HepG2 (cell line): ENCODE results near the gene FAF2. TPM values are rescaled to one million over a fixed set of nuclear protein-coding genes. Genes with fewer than 3 reads are reported as not detected.

Experiments
- AHDC1 ChIP-seq: sonication (generic); formaldehyde crosslinking; IDR thresholded peaks from 2 replicates; pipeline ENCODE4 v1.5.1; 2020; ENCODE audit warnings: mild to moderate bottlenecking, missing genetic modification reagents, borderline replicate concordance
- ARNT2 ChIP-seq: sonication (generic); formaldehyde crosslinking; IDR thresholded peaks from 2 replicates; pipeline ENCODE4 v1.8.0; 2022; ENCODE audit warnings: mild to moderate bottlenecking, low read depth, missing genetic modification reagents, moderate library complexity
- CEBPG ChIP-seq: IDR thresholded peaks from 2 replicates; pipeline ENCODE4 v1.6.1; 2016
- CTCF ChIP-seq: sonication (generic); formaldehyde crosslinking; IDR thresholded peaks from 2 replicates; pipeline ENCODE4 v1.5.0; 2020; ENCODE audit warnings: mild to moderate bottlenecking, missing genetic modification reagents, moderate library complexity
- FOXK1 ChIP-seq: sonication (generic); formaldehyde crosslinking; IDR thresholded peaks from 2 replicates; pipeline ENCODE4 v1.4.0; 2020; ENCODE audit warnings: low read depth, missing genetic modification reagents, borderline replicate concordance
- SPEN ChIP-seq: sonication (generic); formaldehyde crosslinking; IDR thresholded peaks from 2 replicates; pipeline ENCODE4 v1.5.1; 2020; ENCODE audit warnings: low read depth, mild to moderate bottlenecking, missing genetic modification reagents
- TEAD2 ChIP-seq: sonication (generic); formaldehyde crosslinking; IDR thresholded peaks from 2 replicates; pipeline ENCODE4 v1.9.0; 2021; ENCODE audit warnings: missing genetic modification reagents
- ZBTB46 ChIP-seq: sonication (generic); formaldehyde crosslinking; IDR thresholded peaks from 2 replicates; pipeline ENCODE4 v1.4.0; 2020; ENCODE audit warnings: mild to moderate bottlenecking, missing genetic modification reagents, borderline replicate concordance
- ZNF10 ChIP-seq: sonication (generic); formaldehyde crosslinking; IDR thresholded peaks from 2 replicates; pipeline ENCODE4 v1.4.0; 2020; ENCODE audit warnings: mild to moderate bottlenecking, low read depth, missing genetic modification reagents, borderline replicate concordance
- ZNF441 ChIP-seq: sonication (generic); formaldehyde crosslinking; IDR thresholded peaks from 2 replicates; pipeline ENCODE4 v1.7.0; 2021; ENCODE audit warnings: missing genetic modification reagents, borderline replicate concordance
- ZNF788 ChIP-seq: sonication (generic); formaldehyde crosslinking; IDR thresholded peaks from 2 replicates; pipeline ENCODE4 v1.5.0; 2020; ENCODE audit warnings: mild to moderate bottlenecking, missing genetic modification reagents, borderline replicate concordance
- polyA plus RNA-seq, 8 experiments: library from polyadenylated mRNA; depleted of rRNA in 3 of 8; stranded (reverse) in 7 of 8; unstranded in 1 of 8; fragments of >200 nt; fragmentation: Illumina TruSeq in 4 of 8; extraction: Trizol in 4 of 8; gene quantifications; 2 replicates each; pipeline versions ENCODE4 v1.2.1 to v1.2.3, GENCODE V29; 2011 to 2016; ENCODE audit warnings: low read depth in 4 of 8, missing spikeins in 1 of 8, mixed read lengths in 1 of 8; ENCODE audit not compliant: insufficient read depth in 1 of 8
- total RNA-seq, 5 experiments: library from RNA; depleted of rRNA; stranded (reverse); fragments of >200 nt; fragmentation: Illumina TruSeq; extraction: Trizol; gene quantifications; 2 replicates each; pipeline ENCODE4 v1.2.3, GENCODE V29; 2016; ENCODE audit warnings: low read depth in 1 of 5

FAF2 gene
- total and polyA plus RNA-seq, 2 of the 13 experiments (the other 11 are each of a cell fraction or from before 2014, with no cell fraction given), result 27.8 to 34.3 TPM

- TF ChIP-seq ZBTB46 (no peak), AHDC1 (no peak), FOXK1 (CRISPR knock-in tag) (no peak), CTCF (CRISPR knock-in tag) (peak; percentile 83), ARNT2 (peak; percentile 66), SPEN (CRISPR knock-in tag) (peak; percentile 64), CEBPG (0 out of 2 replicates have a peak, but pooled peaks have one; percentile 4), ZNF441 (peak; percentile 67; the same call in 1 of the 2 replicates), TEAD2 (no peak), ZNF788 (CRISPR knock-in tag) (peak; percentile 79; the same call in 1 of the 2 replicates), ZNF10 (no peak)
Measured at GRCh38 chr5:176415952-176416924, 31.9 kb upstream of the FAF2 start, which contains the start of gene CLTB (continued).
